ENCODE measurements around the gene RNF183. TPM values are rescaled to one million over a fixed set of nuclear protein-coding genes. Genes with fewer than 3 reads are reported as not detected.

RNF183 gene
- total and polyA plus RNA-seq, 9 of the 15 experiments (the other 6 are each of a cell fraction or from before 2014, with no cell fraction given), result 0.04 to 2.0 (median 0.16) TPM; not detected in 5

DNA sequence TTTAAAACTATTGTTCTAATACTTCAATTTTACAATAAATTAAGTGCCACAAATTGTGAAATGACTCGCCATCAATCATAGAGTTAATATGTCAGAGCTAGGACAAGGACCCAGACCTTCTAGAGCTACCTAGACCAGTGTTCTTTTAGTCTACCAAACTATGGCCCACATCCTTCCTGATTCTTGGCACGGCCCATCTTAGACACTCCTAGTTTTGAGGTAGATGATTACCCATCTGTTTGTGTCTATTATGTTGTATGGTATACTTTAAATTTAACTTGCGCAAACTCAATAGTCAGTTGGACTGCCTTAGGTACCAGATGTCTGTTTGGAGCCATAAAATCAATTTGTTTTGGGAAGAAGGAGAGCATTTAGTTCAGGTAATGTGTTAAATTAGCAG is 45.3 kb downstream of the RNF183 start:
- no peak for TF ChIP-seq ZBED1 (IDR thresholded peaks at IDR 0.05)
- no peak for TF ChIP-seq NFE2L1 (tag; IDR thresholded peaks at IDR 0.05; ENCODE audit: borderline replicate concordance, low read depth)
- TF ChIP-seq HDAC3 (IDR thresholded peaks at IDR 0.05; ENCODE audit: borderline replicate concordance, partially characterized antibody), result no peak
- TF ChIP-seq ZNF695 (CRISPR knock-in tag; IDR thresholded peaks at IDR 0.05), result no peak
- no peak for TF ChIP-seq TSC22D4 (tag; IDR thresholded peaks at IDR 0.05)
- TF ChIP-seq CAMTA2 (CRISPR knock-in tag; conservative IDR thresholded peaks at IDR 0.05), result no peak
- no peak for TF ChIP-seq CBX5 (IDR thresholded peaks at IDR 0.05; ENCODE audit: borderline replicate concordance, low read depth)
- TF ChIP-seq EWSR1 (IDR thresholded peaks at IDR 0.05; ENCODE audit: borderline replicate concordance, low read depth, partially characterized antibody), result no peak
- no peak for TF ChIP-seq LCOR (CRISPR knock-in tag; IDR thresholded peaks at IDR 0.05)
- no peak for TF ChIP-seq ZNF217 (CRISPR knock-in tag; IDR thresholded peaks at IDR 0.05)
- no peak for TF ChIP-seq ZNF696 (CRISPR knock-in tag; conservative IDR thresholded peaks at IDR 0.05)
- TF ChIP-seq, protein P1, sequence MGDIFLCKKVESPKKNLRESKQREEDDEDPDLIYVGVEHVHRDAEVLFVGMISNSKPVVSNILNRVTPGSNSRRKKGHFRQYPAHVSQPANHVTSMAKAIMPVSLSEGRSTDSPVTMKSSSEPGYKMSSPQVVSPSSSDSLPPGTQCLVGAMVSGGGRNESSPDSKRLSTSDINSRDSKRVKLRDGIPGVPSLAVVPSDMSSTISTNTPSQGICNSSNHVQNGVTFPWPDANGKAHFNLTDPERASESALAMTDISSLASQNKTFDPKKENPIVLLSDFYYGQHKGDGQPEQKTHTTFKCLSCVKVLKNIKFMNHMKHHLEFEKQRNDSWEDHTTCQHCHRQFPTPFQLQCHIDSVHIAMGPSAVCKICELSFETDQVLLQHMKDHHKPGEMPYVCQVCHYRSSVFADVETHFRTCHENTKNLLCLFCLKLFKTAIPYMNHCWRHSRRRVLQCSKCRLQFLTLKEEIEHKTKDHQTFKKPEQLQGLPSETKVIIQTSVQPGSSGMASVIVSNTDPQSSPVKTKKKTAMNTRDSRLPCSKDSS (IDR thresholded peaks at IDR 0.05; ENCODE audit: low read depth, partially characterized antibody), result no peak
- TF ChIP-seq ERF (CRISPR knock-in tag; IDR thresholded peaks at IDR 0.05), result no peak
- TF ChIP-seq MCM3 (IDR thresholded peaks at IDR 0.05), result no peak
- no peak for TF ChIP-seq THRAP3 (IDR thresholded peaks at IDR 0.05; ENCODE audit: borderline replicate concordance)
- no peak for TF ChIP-seq ZNF133 (CRISPR knock-in tag; IDR thresholded peaks at IDR 0.05)
- no peak for TF ChIP-seq CBFA2T2 (conservative IDR thresholded peaks at IDR 0.05)
- TF ChIP-seq KLF1 (tag; IDR thresholded peaks at IDR 0.05), result no peak
- TF ChIP-seq FOXA1 (IDR thresholded peaks at IDR 0.05; ENCODE audit: borderline replicate concordance), result no peak
- TF ChIP-seq SRSF9 (IDR thresholded peaks at IDR 0.05; ENCODE audit: borderline replicate concordance, low read depth, low read length), result no peak
- BruUV-seq (replicated peaks), result no TSS peak
- 91% methylated on average over 3 of the region's 3 CpGs for WGBS (ENCODE audit: insufficient coverage, low coverage, missing lambda C conversion rate)
- in situ Hi-C loops (cut with MboI), result no loop called here
- no peak overlapping the region for H3K4me3 ChIP-seq
- no peak for DNase-seq (ENCODE audit: extremely low read depth in 1 of 4, low spot score in 3 of 4)
- H3K9ac ChIP-seq (ENCODE audit: insufficient read depth in 1 of 2, low read depth in 2 of 2, low read length in 2 of 2), result no peak overlapping the region
- H3K36me3 ChIP-seq (ENCODE audit: control insufficient read depth, insufficient read depth, low read length), result peaks cover 57% of the 10 kb centered on the region; the same call in 2 of the 3 replicates
- no peaks in the 10 kb centered on the region for H4K20me1 ChIP-seq (replicated peaks; ENCODE audit: control insufficient read depth, insufficient read depth, low read length)
- intact Hi-C loops (cut with micrococcal nuclease), result no loop called here
- no peaks in the 10 kb centered on the region for H3K4me1 ChIP-seq (replicated peaks in 1 of 2; ENCODE audit: control insufficient read depth in 2 of 2, insufficient read depth in 2 of 2, low read length in 2 of 2)
- H3K4me2 ChIP-seq (ENCODE audit: insufficient read depth, low read length), result no peak overlapping the region
- H3K27me3 ChIP-seq (ENCODE audit: control insufficient read depth in 2 of 2, insufficient read depth in 2 of 2, low read length in 2 of 2), result no peaks in the 10 kb centered on the region
- no peak for ATAC-seq
- no peak overlapping the region for H3K27ac ChIP-seq (ENCODE audit: extremely low read depth, low read depth, low read length)
- POLR2A ChIA-PET, result no interaction called here
- H3K9me3 ChIP-seq (replicated peaks; ENCODE audit: control insufficient read depth, insufficient read depth, low read depth, low read length), result no peaks in the 10 kb centered on the region
- FAIRE-seq, result no peak
- H3K79me2 ChIP-seq (ENCODE audit: control insufficient read depth, insufficient read depth, low read length), result no peaks in the 10 kb centered on the region
- CTCF ChIA-PET (ENCODE audit: low intra/inter-chr PET ratio), result no interaction called here
- H2AFZ ChIP-seq (ENCODE audit: low read depth, low read length), result no peak overlapping the region
- no peaks in the 10 kb centered on the region for H3K9me1 ChIP-seq (ENCODE audit: control insufficient read depth, insufficient read depth, low read length)
